Keratinocyte (primary cell): ENCODE data around the gene ALPI. TPM values are rescaled to one million over a fixed set of nuclear protein-coding genes. Genes with fewer than 3 reads are reported as not detected.

Source experiments
- DNase-seq: peaks from one replicate; pipeline ENCODE4 v3.0.0-alpha.2; 2011; ENCODE audit warnings: low read depth, missing footprints, low spot score
- FAIRE-seq: peaks from 2 replicates; lab custom pipeline; 2011; peaks lifted over from hg19 to GRCh38; lab: Jason Lieb, UNC
- H2AFZ ChIP-seq: 2 replicates; pipeline ENCODE4 v1.6.0; 2012; ENCODE audit warnings: low read length, control low read depth, inconsistent platforms; ENCODE audit not compliant: control insufficient read depth
- H3K27ac ChIP-seq: 2 replicates; pipeline ENCODE4 v1.5.1; 2011; ENCODE audit warnings: low read length; ENCODE audit not compliant: control insufficient read depth, insufficient read depth
- H3K27me3 ChIP-seq: 3 replicates; pipeline ENCODE4 v1.6.0; 2011; ENCODE audit warnings: low read length; ENCODE audit not compliant: control insufficient read depth, insufficient read depth; ENCODE audit errors: extremely low read depth
- H3K36me3 ChIP-seq, 2 experiments: 2 replicates in 1 of 2; 3 replicates in 1 of 2; pipeline ENCODE4 v1.5.1; 2011; ENCODE audit warnings: low read length in 2 of 2, mild to moderate bottlenecking in 1 of 2; ENCODE audit not compliant: control insufficient read depth in 2 of 2, insufficient read depth in 2 of 2; ENCODE audit errors: extremely low read depth in 1 of 2
- H3K4me1 ChIP-seq: 3 replicates; pipeline ENCODE4 v1.5.1; 2011; ENCODE audit warnings: low read length; ENCODE audit not compliant: control insufficient read depth, insufficient read depth; ENCODE audit errors: extremely low read depth
- H3K4me2 ChIP-seq: 3 replicates; pipeline ENCODE4 v1.6.0; 2011; ENCODE audit warnings: low read depth, low read length; ENCODE audit not compliant: control insufficient read depth, insufficient read depth; ENCODE audit errors: extremely low read depth
- H3K4me3 ChIP-seq, 3 experiments: fragments of 200-600 bp in 1 of 3; sonication (generic) in 1 of 3; 2 replicates in 2 of 3; 3 replicates in 1 of 3; pipeline ENCODE4 v1.5.1; 2011 to 2016; ENCODE audit warnings: low read length in 3 of 3, mild to moderate bottlenecking in 3 of 3, control low read depth in 2 of 3, inconsistent platforms in 1 of 3, low read depth in 1 of 3, mixed read lengths in 1 of 3, mixed run types in 1 of 3, moderate library complexity in 1 of 3; ENCODE audit not compliant: control insufficient read depth in 2 of 3, insufficient read depth in 2 of 3; ENCODE audit errors: extremely low read depth in 1 of 3
- H3K79me2 ChIP-seq: 2 replicates; pipeline ENCODE4 v1.6.0; 2012; ENCODE audit warnings: low read length; ENCODE audit not compliant: control insufficient read depth, insufficient read depth
- H3K9ac ChIP-seq: 3 replicates; pipeline ENCODE4 v1.6.0; 2011; ENCODE audit warnings: low read length; ENCODE audit not compliant: control insufficient read depth, insufficient read depth; ENCODE audit errors: extremely low read depth
- H3K9me1 ChIP-seq: 3 replicates; pipeline ENCODE4 v1.6.0; 2011; ENCODE audit warnings: low read length; ENCODE audit not compliant: control insufficient read depth, insufficient read depth; ENCODE audit errors: extremely low read depth
- H3K9me3 ChIP-seq: 2 replicates; pipeline ENCODE4 v1.5.1; 2012; ENCODE audit warnings: low read depth, low read length; ENCODE audit not compliant: control insufficient read depth
- H4K20me1 ChIP-seq: 3 replicates; pipeline ENCODE4 v1.6.0; 2011; ENCODE audit warnings: low read length; ENCODE audit not compliant: control insufficient read depth, insufficient read depth; ENCODE audit errors: extremely low read depth
- CTCF ChIP-seq, 3 experiments: IDR thresholded peaks in 1 of 3; conservative IDR thresholded peaks in 1 of 3; optimal IDR thresholded peaks in 1 of 3; 2 replicates in 2 of 3; 3 replicates in 1 of 3; pipeline versions ENCODE3 to v1.5.1; 2011; ENCODE audit warnings: low read length in 3 of 3, mild to moderate bottlenecking in 3 of 3, moderate library complexity in 2 of 3, control low read depth in 1 of 3, inconsistent platforms in 1 of 3; ENCODE audit not compliant: insufficient read depth in 2 of 3; ENCODE audit errors: extremely low read depth in 1 of 3
- EZH2 ChIP-seq: IDR thresholded peaks from one replicate; pipeline ENCODE4 v1.6.1; 2012; ENCODE audit warnings: inconsistent platforms, mild to moderate bottlenecking, low read length, moderate library complexity
- dilution Hi-C: fragments of 300-500 bp; cut with MboI; formaldehyde crosslinking; loops from one replicate; pipeline ENCODE4 v1.7.0; 2020; ENCODE audit warnings: low sequenced_read_pairs; ENCODE audit not compliant: extremely low pct_ligation_motif_present
- polyA plus RNA-seq, 5 experiments: library from polyadenylated mRNA; depleted of rRNA in 3 of 5; stranded (reverse) in 3 of 5; stranded (forward) in 1 of 5; unstranded in 1 of 5; fragments of >200 nt; gene quantifications; 1 replicate in 1 of 5; 2 replicates in 3 of 5; 3 replicates in 1 of 5; pipeline versions ENCODE4 v1.2.1 to v1.2.3, GENCODE V29; 2011 to 2012; ENCODE audit warnings: missing spikeins in 2 of 5, low read depth in 1 of 5, low replicate concordance in 1 of 5

The ALPI gene
- polyA plus RNA-seq, 1 donor (not counting 4 experiments of a cell fraction or from before 2014, with no cell fraction given) = not detected

DNA sequence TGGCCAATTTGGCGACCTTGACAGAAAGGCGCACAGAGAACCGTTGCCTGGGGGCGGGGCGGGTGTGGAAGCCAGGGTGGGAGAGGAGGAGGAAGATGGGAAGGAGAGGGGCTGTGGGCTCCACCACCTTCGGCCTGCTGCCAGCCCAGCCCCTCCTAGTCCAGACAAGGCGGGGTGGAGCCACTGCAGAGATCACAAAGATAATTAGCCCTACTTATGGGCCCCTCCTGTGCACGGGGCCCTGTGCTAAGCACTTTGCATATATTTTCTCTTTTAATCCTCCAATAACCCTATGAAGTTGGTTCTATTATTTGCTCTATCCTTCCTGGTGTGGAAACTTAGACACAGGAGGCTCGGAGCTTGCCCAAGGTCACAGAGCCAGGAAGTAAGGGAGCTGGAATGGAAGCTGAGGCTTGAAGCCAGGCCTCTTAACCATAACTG is 45.4 kb downstream of the ALPI start:
- peaks cover 41% of the 10 kb centered on the region for H3K27me3 ChIP-seq
- H3K4me2 ChIP-seq = no peak overlapping the region
- no peak for FAIRE-seq
- DNase-seq = no peak
- H2AFZ ChIP-seq = no peak overlapping the region
- dilution Hi-C loops = no loop called here
- TF ChIP-seq CTCF (optimal IDR thresholded peaks at IDR 0.05 in 1 of 3, IDR thresholded peaks at IDR 0.05 in 1 of 3, conservative IDR thresholded peaks at IDR 0.05 in 1 of 3; ENCODE audit: extremely low read depth in 1 of 3, insufficient read depth in 2 of 3, low read length in 3 of 3) (no peak), EZH2 (no peak)
- no peak overlapping the region for H3K27ac ChIP-seq
- no peaks in the 10 kb centered on the region for H3K9me1 ChIP-seq
- H3K9me3 ChIP-seq = no peaks in the 10 kb centered on the region
- no peaks in the 10 kb centered on the region for H3K4me1 ChIP-seq
- H4K20me1 ChIP-seq = no peaks in the 10 kb centered on the region
- no peak overlapping the region for H3K4me3 ChIP-seq
- no peaks in the 10 kb centered on the region for H3K79me2 ChIP-seq
- H3K36me3 ChIP-seq = no peaks in the 10 kb centered on the region
- no peak overlapping the region for H3K9ac ChIP-seq

DNA sequence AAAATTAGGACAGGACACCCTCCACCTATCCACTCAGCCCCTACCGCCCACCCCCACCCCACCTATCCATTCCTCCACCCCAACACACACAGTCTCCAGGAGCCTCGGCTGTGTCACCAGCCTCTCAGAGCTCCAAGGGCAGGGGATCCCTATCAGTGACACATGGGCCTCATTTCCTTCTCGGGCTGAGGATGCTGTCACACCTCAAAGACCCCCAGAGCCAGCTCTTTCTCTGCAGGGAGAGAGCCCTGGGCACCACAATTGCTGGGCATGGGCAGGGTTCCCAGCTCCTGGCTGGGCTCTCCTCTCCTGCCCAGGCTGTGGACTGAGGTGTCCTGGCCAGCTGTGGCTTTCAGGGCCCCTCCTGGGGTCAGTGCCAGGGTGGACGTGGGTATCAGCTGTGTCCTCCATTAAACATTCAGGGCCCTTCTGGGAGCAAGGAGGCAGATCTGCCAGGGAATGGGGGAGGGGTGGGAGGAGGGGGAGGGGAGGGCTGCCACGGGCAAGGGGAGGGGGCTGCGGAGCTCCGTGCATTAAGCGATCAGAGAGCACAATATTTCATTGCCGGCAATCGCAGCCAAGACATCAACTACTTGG is 45.9 kb downstream of the ALPI start:
- H3K4me1 ChIP-seq = no peaks in the 10 kb centered on the region
- no peaks in the 10 kb centered on the region for H3K9me1 ChIP-seq
- no peak overlapping the region for H3K4me3 ChIP-seq
- no peak overlapping the region for H3K9ac ChIP-seq
- DNase-seq = no peak
- H3K36me3 ChIP-seq = no peaks in the 10 kb centered on the region
- H3K27ac ChIP-seq = no peak overlapping the region
- no peak for FAIRE-seq
- TF ChIP-seq EZH2 (no peak), CTCF (optimal IDR thresholded peaks at IDR 0.05 in 1 of 3, IDR thresholded peaks at IDR 0.05 in 1 of 3, conservative IDR thresholded peaks at IDR 0.05 in 1 of 3; ENCODE audit: extremely low read depth in 1 of 3, insufficient read depth in 2 of 3, low read length in 3 of 3) (no peak)
- dilution Hi-C loops = no loop called here
- H3K79me2 ChIP-seq = no peaks in the 10 kb centered on the region
- H3K27me3 ChIP-seq = peaks cover 41% of the 10 kb centered on the region
- no peaks in the 10 kb centered on the region for H3K9me3 ChIP-seq
- H3K4me2 ChIP-seq = no peak overlapping the region
- no peaks in the 10 kb centered on the region for H4K20me1 ChIP-seq
- no peak overlapping the region for H2AFZ ChIP-seq
